GM08714 (cell line): Measurements from ENCODE around the gene SEZ6L.

Source experiments
- H3K4me3 ChIP-seq: fragments of 200-500 bp; sonication (Bioruptor generic); 2 replicates; pipeline ENCODE4 v1.5.1; 2014; ENCODE audit warnings: mild to moderate bottlenecking, low read length, inconsistent platforms
- ZNF274 ChIP-seq: IDR thresholded peaks from 2 replicates; pipeline ENCODE4 v1.6.1; 2012; ENCODE audit warnings: mild to moderate bottlenecking, low read depth, low read length

SEZ6L gene

GRCh38 chr22:26205494-26205893 is 36.2 kb downstream of the SEZ6L start:
- no peak overlapping the region for H3K4me3 ChIP-seq
- no peak for TF ChIP-seq ZNF274

DNA sequence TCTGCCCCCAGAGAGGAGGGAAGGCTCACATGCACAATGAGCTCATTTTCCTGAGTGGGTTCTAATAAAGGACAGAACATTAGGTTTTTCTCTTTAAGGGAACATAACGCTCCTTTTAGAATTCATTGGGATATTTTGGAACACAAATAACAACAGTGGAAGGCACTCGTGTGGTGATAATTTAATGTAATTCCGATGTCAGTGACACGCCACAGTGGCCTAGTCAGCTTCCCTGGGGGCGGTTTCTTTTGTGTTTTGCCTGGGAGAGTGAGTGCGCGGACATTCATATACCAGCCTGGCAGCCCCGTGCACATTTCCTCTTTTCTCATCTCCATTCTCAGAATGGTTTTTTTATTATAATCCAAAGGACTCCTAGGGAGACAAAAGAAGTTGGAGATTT is 41.1 kb downstream of the SEZ6L start:
- no peak overlapping the region for H3K4me3 ChIP-seq
- TF ChIP-seq ZNF274: no peak

GRCh38 chr22:26213826-26214225 is 44.6 kb downstream of the SEZ6L start:
- no peak for TF ChIP-seq ZNF274
- H3K4me3 ChIP-seq: no peak overlapping the region

DNA sequence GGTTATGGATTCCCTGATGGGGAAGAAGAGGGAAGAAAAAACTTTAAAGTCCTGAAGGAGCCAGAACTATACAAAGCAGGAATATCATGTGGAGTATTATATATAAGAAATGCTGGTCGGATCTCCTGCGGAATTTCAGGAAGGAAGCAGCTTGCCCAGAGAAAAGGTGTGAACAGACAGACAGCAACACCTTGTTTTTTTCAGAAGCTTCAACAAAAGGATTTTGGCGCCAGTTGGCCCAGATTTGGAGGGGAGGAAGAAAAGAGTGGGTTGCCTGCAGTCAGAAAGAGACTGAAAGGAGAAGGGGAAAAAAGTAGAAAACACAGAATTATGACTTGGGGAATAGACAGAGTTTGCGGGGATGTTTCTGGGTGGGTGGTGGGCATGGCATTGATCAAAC is 45.2 kb downstream of the SEZ6L start:
- no peak for TF ChIP-seq ZNF274

GRCh38 chr22:26215736-26216135 is 46.5 kb downstream of the SEZ6L start:
- H3K4me3 ChIP-seq: no peak overlapping the region
- no peak for TF ChIP-seq ZNF274

More for the DNA sequence above, 45.2 kb downstream of the SEZ6L start:
- no peak overlapping the region for H3K4me3 ChIP-seq

DNA sequence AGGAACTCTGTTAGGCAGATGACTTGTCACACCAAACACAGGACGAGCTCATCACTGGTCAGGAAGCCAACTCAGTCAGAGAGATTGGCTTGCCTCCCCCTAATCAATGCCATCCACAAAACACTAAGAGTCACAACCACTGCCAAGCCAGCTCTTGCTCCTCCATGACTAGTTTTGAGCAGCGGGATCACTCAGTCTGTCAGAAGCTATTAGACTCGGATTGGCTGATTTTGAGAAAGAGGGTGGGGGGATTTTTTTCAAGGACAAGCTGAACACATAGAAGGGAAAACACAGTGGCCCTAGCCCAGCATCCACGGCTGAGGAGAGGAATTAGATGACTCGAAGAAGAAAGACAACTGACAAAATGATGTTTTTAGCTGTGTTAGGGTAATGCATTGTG is 55.9 kb downstream of the SEZ6L start:
- no peak overlapping the region for H3K4me3 ChIP-seq
- no peak for TF ChIP-seq ZNF274

GRCh38 chr22:26226538-26227297 is 57.5 kb downstream of the SEZ6L start:
- H3K4me3 ChIP-seq: no peak overlapping the region
- no peak for TF ChIP-seq ZNF274

GRCh38 chr22:26229910-26230309 is 60.6 kb downstream of the SEZ6L start:
- H3K4me3 ChIP-seq: no peak overlapping the region
- TF ChIP-seq ZNF274: no peak

- no peak for TF ChIP-seq ZNF274
- no peak overlapping the region for H3K4me3 ChIP-seq
Observed at GRCh38 chr22:26234296-26234695, 65.0 kb downstream of the SEZ6L start.

DNA sequence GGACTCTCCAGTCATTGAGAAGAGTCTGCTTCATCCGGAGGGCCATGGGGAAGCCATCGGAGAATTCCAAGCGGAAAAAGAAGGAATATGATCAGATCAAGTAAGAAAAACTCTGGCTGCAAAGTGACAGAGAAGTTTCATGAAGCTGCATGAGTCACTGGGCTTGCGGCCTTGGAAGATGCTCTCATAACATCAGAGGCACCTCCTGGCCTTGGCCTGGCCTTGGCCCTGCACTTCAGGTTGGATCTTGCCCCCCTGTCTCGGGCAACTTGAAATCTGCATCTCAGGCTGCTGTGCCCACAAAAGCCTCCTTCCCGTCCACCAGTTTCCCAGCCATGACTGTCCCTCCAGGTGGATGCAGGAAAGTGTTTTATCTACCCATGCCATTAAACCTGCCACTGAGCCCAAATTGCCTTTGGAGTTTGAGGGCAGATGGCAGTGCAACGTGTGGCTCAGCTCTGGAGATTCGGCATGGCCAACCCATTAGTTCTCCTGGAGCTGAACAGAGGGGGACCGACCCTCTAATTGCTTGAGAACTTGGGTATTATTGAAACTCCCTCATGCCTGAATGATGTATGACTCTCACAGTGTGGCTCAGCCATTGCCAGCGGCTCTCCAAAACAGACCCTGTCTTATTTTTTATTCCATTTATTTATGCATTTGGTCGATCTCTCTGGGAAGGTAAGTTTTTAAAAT is 66.7 kb downstream of the SEZ6L start:
- no peak overlapping the region for H3K4me3 ChIP-seq
- TF ChIP-seq ZNF274: no peak

DNA sequence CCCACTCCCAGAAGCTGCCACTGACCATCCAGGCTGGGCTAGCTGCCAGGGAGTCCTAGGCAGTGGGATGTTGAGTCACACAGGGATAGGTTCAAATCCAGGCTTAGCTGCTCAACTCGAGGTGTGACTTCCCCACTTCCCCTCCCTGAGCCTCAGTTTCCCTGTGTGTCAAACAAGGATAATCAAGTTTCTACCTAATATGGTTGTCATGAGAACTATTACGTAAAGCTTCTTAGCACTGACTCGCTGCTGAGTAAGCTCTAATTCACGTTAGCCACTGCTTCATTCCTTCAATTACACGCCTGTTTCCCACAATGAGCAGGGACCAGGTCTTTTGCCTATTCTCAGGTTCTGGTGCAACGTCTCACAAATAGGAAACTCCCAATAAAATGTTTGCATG is 67.7 kb downstream of the SEZ6L start:
- no peak overlapping the region for H3K4me3 ChIP-seq
- TF ChIP-seq ZNF274: no peak

DNA sequence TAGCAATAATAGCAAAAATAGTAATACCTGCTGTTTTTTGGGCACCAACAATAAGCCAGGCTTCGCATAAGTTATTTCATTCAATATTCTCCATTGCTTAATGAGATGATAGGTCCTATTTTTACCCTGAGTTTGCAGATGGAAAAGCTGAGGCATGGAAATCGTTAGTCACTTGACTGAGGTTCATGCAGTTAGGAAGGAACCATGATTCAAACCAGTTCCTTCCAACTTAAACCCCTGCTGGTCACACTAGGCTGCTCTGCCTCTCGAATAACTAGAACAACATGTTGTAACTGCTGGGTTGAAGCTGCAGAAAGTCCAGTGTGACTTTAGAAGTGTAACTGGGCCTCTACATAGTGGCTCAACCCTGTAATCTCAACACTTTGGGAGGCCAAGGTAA is 69.3 kb downstream of the SEZ6L start:
- H3K4me3 ChIP-seq: no peak overlapping the region
- TF ChIP-seq ZNF274: no peak

- H3K4me3 ChIP-seq: no peak overlapping the region
- no peak for TF ChIP-seq ZNF274
Observed at GRCh38 chr22:26239581-26239980, 70.3 kb downstream of the SEZ6L start.

DNA sequence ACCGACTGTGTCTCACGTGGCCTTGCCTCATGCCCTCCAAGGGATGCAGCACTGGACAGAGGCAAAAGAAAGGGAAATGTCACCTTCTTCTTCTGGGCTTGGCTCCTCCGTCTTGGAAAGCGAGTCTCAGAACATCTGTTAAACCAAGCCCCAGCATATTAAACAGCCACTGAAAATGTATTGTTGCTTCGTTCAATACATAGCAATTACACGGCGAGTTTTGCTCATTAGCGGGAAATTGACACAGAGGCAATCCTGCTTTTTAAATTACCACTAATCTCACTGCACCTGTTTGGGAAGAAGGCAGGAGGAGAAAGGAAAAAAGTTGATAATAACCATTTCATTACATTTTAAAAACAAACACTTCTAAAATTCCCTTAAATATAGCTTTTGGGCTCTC is 72.1 kb downstream of the SEZ6L start:
- no peak overlapping the region for H3K4me3 ChIP-seq
- no peak for TF ChIP-seq ZNF274

- TF ChIP-seq ZNF274: no peak
- H3K4me3 ChIP-seq: no peak overlapping the region
Observed at GRCh38 chr22:26245001-26245400, 75.7 kb downstream of the SEZ6L start.

- no peak for TF ChIP-seq ZNF274
- no peak overlapping the region for H3K4me3 ChIP-seq
Observed at GRCh38 chr22:26246552-26246951, 77.3 kb downstream of the SEZ6L start.

DNA sequence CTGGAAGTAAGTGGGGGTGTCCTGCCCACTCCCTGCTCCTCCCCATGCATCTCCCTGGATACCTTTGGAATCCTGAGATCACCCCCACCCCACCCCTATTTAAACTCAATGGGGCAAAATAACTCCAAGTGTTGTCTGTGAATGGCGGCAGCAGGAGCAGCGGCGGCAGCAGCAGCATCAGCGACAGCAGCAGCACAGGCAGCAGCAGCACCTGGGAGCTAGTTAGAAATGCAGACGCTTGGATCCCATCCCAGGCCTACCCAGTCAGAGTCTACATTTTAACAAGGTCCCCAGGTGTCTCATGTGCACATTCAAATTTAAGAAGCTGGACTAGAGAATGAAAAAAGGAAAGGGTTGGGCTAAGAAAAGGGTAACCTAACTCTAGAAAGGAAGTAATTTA is 82.6 kb downstream of the SEZ6L start:
- TF ChIP-seq ZNF274: no peak
- H3K4me3 ChIP-seq: no peak overlapping the region
